Stomach (tissue), 9 donors: ENCODE results near the gene LDLRAD3. TPM values are rescaled to one million over a fixed set of nuclear protein-coding genes. Genes with fewer than 3 reads are reported as not detected.
A peak's percentile ranks its signal among the peaks of the same experiment; 100 is the strongest.

Experiments used
- DNase-seq, 2 donors: peaks; one replicate each; pipeline versions ENCODE4 v3.0.0 to v3.0.0-alpha.2; 2013 to 2019
- H3K27ac ChIP-seq, 5 donors: fragments of 200-600 bp in 4 of 5; sonication (generic) in 4 of 5; one replicate each; pipeline ENCODE4 v1.5.1; 2013 to 2019; ENCODE audit warnings: mild to moderate bottlenecking in 1 of 5, moderate library complexity in 1 of 5
- H3K27me3 ChIP-seq, 3 donors: fragments of 200-600 bp; sonication (generic); one replicate each; pipeline ENCODE4 v1.5.1; 2017 to 2019; ENCODE audit warnings: mixed run types in 1 of 3
- H3K36me3 ChIP-seq, 4 donors: fragments of 200-600 bp; sonication (generic); 1 replicate in 3 of 4; 2 replicates in 1 of 4; pipeline ENCODE4 v1.5.1; 2016 to 2019
- H3K4me1 ChIP-seq, 4 donors: fragments of 200-600 bp; sonication (generic); one replicate each; pipeline ENCODE4 v1.5.1; 2016 to 2019
- H3K4me3 ChIP-seq, 4 donors: fragments of 200-600 bp; sonication (generic) in 3 of 4; one replicate each; pipeline ENCODE4 v1.5.1; 2016 to 2019; ENCODE audit warnings: mild to moderate bottlenecking in 1 of 4
- H3K9me3 ChIP-seq, 4 donors: fragments of 200-600 bp; sonication (generic); one replicate each; pipeline ENCODE4 v1.5.1; 2016 to 2019
- CTCF ChIP-seq, 7 experiments: fragments of 450-650 bp in 4 of 7; fragments of 200-600 bp in 3 of 7; sonication (generic) in 3 of 7; IDR thresholded peaks; one replicate each; pipeline ENCODE4 v1.5.1; 2016 to 2019; ENCODE audit warnings: antibody characterized with exemption in 7 of 7, control low read depth in 2 of 7, mild to moderate bottlenecking in 1 of 7
- EP300 ChIP-seq: sonication (generic); formaldehyde crosslinking; IDR thresholded peaks from one replicate; pipeline ENCODE4 v1.6.1; 2017; ENCODE audit warnings: antibody characterized with exemption
- POLR2A ChIP-seq, 4 donors: fragments of 450-650 bp; IDR thresholded peaks; one replicate each; pipeline ENCODE4 v1.6.1; 2016; ENCODE audit warnings: antibody characterized with exemption in 4 of 4, control low read depth in 2 of 4, mild to moderate bottlenecking in 1 of 4, moderate library complexity in 1 of 4
- POLR2AphosphoS5 ChIP-seq, 3 donors: sonication (generic); formaldehyde crosslinking; IDR thresholded peaks; one replicate each; pipeline ENCODE4 v1.6.1; 2016; ENCODE audit warnings: antibody characterized with exemption in 3 of 3
- WGBS, 5 donors: extraction: QIAGEN DNeasy Blood & Tissue Kit in 3 of 5; methylation state at CpG; one replicate each; pipeline versions ENCODE4 v1.1.5 to v1.1.7; 2013 to 2018; 5-methylcytosine and 5-hydroxymethylcytosine counted together
- intact Hi-C: fragments of 100-400 bp; cut with DNase I; formaldehyde crosslinking; loops from one replicate; pipeline ENCODE4 v1.15.1; 2023; ENCODE audit warnings: low total_unique reads
- polyA plus RNA-seq, 3 donors: library from polyadenylated mRNA; stranded (reverse); fragments of 200-250 nt; gene quantifications; one replicate each; pipeline ENCODE4 v1.2.3, GENCODE V29; 2013
- total RNA-seq, 5 donors: library from RNA; depleted of rRNA; stranded (reverse); fragments of >200 nt; gene quantifications; one replicate each; pipeline versions ENCODE4 v1.1.0 to v1.2.3, GENCODE V29; 2014 to 2016
- donor health status: healthy with polysubstance abuse.
- donor health status: Bipolar disorder and iron deficiency.
- donor health status: healthy.

The LDLRAD3 gene
- total and polyA plus RNA-seq, 8 donors: 2.0 to 22.8 (median 7.9) TPM

- no peak overlapping the region for H3K27ac ChIP-seq
- TF ChIP-seq POLR2A (IDR thresholded peaks at IDR 0.05) (no peak), EP300 (no peak), POLR2AphosphoS5 (IDR thresholded peaks at IDR 0.05) (no peak)
- intact Hi-C loops: no loop called here
- no peaks in the 10 kb centered on the region for H3K36me3 ChIP-seq
- DNase-seq: peak in 1 of 2 donors; percentile 43
- no peak overlapping the region for H3K4me3 ChIP-seq
- no peaks in the 10 kb centered on the region for H3K9me3 ChIP-seq
- no peaks in the 10 kb centered on the region for H3K27me3 ChIP-seq
- WGBS, 5 donors: 75 to 81% (median 77%) methylated on average over 14 of the region's 14 CpGs
- H3K4me1 ChIP-seq: peaks cover 6 to 13% (median 10%) of the 10 kb centered on the region in 4 donors
Observed at GRCh38 chr11:36014898-36015665, 71.2 kb downstream of the LDLRAD3 start.

DNA sequence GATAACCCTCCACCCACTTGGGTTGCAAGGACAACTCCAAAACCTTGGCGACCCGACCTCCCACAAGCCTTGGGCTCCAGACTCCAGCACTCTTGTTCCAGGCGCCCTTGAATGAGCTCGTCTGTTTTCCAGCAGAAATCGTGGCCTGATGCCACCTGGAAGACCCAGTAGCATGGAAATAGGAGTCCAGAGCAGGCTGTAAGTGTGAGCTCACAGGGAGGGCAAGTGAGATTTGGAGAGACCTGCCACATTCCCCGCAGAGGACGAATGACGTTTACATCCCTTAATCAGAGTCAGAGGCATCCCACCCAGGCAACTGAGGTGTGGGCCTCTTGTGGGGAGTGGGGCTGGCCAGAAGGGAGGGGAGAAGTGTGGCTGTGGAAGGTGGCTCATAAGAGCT is 71.9 kb downstream of the LDLRAD3 start:
- DNase-seq: peak in 1 of 2 donors; percentile 59
- Histone ChIP-seq H3K4me1 (peaks cover 0 to 11% (median 9%) of the 10 kb centered on the region in 4 donors), H3K9me3 (no peaks in the 10 kb centered on the region), H3K27ac (peak overlapping the region in 1 of 5 donors; percentile 38), H3K27me3 (no peaks in the 10 kb centered on the region), H3K4me3 (no peak overlapping the region), H3K36me3 (no peaks in the 10 kb centered on the region)
- WGBS, 5 donors: 68 to 82% (median 74%) methylated on average over 8 of the region's 8 CpGs
- TF ChIP-seq POLR2AphosphoS5 (IDR thresholded peaks at IDR 0.05) (no peak), EP300 (no peak), CTCF (IDR thresholded peaks at IDR 0.05) (no peak), POLR2A (IDR thresholded peaks at IDR 0.05) (no peak)
- intact Hi-C loops: no loop called here

DNA sequence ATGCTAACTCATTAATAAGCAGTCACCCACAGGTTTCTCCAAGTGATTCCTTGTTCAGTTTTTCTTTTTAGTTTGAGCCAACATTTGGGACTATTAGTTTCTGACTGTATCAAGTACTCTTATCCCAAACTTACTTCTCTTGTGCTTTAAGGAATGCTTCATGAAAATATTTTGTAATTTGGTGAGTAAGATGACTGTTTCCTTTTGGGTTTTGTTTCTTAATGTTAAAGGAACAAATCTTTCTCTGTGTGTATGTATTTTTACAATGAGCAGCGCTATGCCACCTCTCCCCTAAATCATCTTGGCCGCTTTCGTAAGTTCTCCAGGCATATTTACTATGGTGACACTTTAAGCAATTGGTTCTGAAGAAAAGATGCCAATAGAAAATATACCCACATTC is 72.4 kb downstream of the LDLRAD3 start:
- Histone ChIP-seq H3K27me3 (no peaks in the 10 kb centered on the region), H3K27ac (peak overlapping the region in 1 of 5 donors; percentile 38)

DNA sequence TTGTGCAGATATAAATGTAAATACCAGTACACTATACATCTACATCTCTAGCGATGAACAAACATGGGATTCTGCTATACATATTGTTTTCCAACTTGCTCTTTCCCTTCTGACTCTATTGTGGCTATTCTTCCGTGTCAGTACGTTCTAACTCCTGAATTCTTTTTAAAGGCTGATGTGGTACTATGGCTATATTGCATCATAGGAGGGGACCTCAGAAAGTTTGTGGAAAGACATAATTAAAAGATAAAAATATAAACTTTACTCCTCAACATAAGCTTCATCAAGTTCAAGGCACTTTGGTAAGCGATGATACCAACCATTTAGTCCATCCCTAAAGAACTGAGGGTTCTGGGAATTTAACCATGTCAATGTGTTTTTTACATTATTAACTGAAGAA is 72.8 kb downstream of the LDLRAD3 start:
- intact Hi-C loops: no loop called here
- H3K36me3 ChIP-seq: no peaks in the 10 kb centered on the region
- no peak overlapping the region for H3K4me3 ChIP-seq
- H3K27me3 ChIP-seq: no peaks in the 10 kb centered on the region
- H3K27ac ChIP-seq: no peak overlapping the region
- WGBS, 5 donors: 82 to 85% (median 82%) methylated on average over 4 of the region's 4 CpGs
- H3K4me1 ChIP-seq: peaks cover 0 to 11% (median 9%) of the 10 kb centered on the region in 4 donors
- DNase-seq: no peak
- H3K9me3 ChIP-seq: no peaks in the 10 kb centered on the region
- TF ChIP-seq EP300 (no peak), POLR2A (IDR thresholded peaks at IDR 0.05) (no peak), POLR2AphosphoS5 (IDR thresholded peaks at IDR 0.05) (no peak), CTCF (IDR thresholded peaks at IDR 0.05) (no peak)

More for the DNA sequence above, 72.4 kb downstream of the LDLRAD3 start:
- no peak for TF ChIP-seq POLR2AphosphoS5 (IDR thresholded peaks at IDR 0.05)
- TF ChIP-seq POLR2A (IDR thresholded peaks at IDR 0.05): no peak
- no peak for TF ChIP-seq EP300
- no peak for TF ChIP-seq CTCF (IDR thresholded peaks at IDR 0.05)
- H3K9me3 ChIP-seq: no peaks in the 10 kb centered on the region
- intact Hi-C loops: no loop called here
- WGBS, 5 donors: 90 to 93% (median 92%) methylated on average over 3 of the region's 3 CpGs
- H3K4me3 ChIP-seq: no peak overlapping the region
- DNase-seq: no peak
- no peaks in the 10 kb centered on the region for H3K36me3 ChIP-seq
- H3K4me1 ChIP-seq: peaks cover 0 to 11% (median 9%) of the 10 kb centered on the region in 4 donors
